NCI-H187 treated with DMSO at 0.1 percent for 48 hours (cell line): Measurements from ENCODE around the gene SIGLEC12.

Experiments used
- DNase-seq: peaks from one replicate; lab custom pipeline; 2025; lab: John Stamatoyannopoulos, UW

Gene SIGLEC12

GRCh38 chr19:51501594-51502263, at the start of gene SIGLEC12:
Gene SIGLEC12 (minus strand): TSS chr19:51501800. CDS start chr19:51501733, 67 bp downstream.
- no peak for DNase-seq

GRCh38 chr19:51550848-51551672, 49.5 kb upstream of the SIGLEC12 start:
- no peak for DNase-seq

- DNase-seq, result no peak
Measured at GRCh38 chr19:51549533-51550324, 48.1 kb upstream of the SIGLEC12 start.

DNA sequence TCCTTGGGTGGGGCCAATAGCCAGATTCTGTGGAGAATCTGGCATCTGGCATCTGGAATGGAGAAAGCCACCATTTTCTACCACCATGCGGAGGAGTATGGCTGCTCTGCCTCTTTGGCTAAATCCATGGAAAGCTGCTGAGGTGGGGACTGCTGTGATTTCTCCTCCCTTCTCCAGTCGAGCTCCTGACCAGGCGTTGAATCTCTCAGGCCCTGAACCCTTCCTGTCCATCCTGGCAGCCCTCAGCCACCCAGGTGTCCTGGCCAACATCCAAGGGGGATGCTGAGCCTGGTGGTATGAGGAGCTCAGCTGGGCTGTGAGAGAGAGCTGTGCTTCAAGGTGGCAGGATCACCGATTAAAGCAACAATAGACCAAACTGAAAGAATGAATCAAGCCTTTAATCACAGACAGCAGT, 47.3 kb upstream of the SIGLEC12 start:
- no peak for DNase-seq

- no peak for DNase-seq
Measured at GRCh38 chr19:51548213-51548651, 46.6 kb upstream of the SIGLEC12 start.

GRCh38 chr19:51547397-51548212, 46.0 kb upstream of the SIGLEC12 start:
- no peak for DNase-seq

DNA sequence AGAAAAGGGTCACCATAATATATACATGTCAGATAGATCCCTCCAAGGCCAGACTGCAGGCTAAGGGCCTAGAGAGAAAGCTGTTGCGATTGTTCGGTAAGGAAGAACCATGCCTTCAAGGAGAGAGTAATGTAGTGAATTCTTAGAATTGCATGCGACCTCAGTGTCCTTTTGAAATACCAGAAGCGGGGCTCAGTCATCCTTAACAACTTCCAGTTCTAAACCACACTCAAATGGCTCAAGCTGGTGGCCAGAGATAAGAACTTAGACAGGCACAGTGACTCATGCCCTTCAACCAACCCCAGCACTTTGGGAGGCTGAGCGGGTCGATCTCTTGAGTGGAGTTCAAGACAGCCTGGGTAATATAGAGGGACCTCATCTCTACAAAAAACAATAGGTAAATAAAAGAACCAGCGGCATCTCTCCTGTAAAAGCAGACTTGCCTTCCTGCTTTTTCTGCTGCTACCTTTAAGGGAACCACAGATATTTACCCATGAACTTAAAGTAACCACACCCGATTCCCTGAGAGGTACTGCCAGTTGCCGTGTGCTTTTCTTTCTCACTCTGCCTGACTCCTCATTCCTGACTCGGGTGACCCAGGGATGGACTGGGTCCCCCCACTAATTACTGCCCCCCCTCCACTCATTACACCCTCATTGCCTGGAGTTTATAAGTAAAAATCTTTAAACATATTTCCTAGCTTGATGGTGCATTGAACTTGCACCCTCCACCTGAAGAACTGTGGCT, 45.2 kb upstream of the SIGLEC12 start:
- no peak for DNase-seq

- no peak for DNase-seq
Measured at GRCh38 chr19:51546107-51546649, 44.6 kb upstream of the SIGLEC12 start.

DNA sequence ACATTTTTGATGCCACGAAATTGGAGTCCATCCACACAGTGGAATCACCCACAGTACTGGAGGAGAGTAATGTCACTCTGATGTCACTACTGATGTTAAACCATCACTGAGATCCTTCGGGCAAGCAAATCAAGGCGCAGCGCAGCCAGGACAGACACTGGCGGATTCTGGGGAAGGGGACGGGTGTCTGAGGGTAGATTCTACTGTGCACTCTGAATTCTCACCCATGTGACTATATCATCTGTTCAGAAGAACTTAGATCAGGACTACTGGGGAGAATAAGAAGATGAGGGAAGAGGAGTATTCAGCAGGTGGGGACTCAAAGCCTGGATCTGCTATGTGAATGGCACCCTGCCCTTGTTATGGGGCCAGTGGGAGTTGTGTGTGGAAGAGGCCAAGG, 42.4 kb upstream of the SIGLEC12 start:
- no peak for DNase-seq

- DNase-seq, result no peak
Measured at GRCh38 chr19:51542699-51543098, 41.1 kb upstream of the SIGLEC12 start.

- no peak for DNase-seq
Measured at GRCh38 chr19:51541458-51542357, 40.1 kb upstream of the SIGLEC12 start.

DNA sequence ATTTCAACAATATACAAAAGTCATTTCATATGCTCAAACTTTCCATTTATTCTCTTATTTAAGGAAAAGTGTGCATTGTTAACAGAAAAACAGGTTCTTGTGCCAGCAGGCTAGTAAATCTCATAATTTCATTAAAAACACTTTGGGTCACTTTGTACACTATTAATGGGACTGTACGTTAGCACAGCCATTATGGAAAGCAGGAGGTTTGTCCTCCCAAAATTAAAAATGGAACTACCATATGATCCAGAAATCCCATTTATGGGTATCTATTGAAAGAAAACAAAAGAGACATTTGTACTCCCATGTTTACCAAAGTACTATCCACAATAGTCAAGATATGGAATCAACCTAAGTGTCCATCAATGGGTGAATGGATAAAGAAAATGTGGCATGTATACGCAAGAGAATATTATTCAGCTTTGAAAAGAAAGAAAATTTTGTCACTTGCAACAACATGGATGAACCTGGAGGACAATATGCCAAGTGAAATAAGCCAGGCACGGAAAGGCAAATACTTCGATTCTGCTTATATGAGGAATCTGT, 38.3 kb upstream of the SIGLEC12 start:
- no peak for DNase-seq

DNA sequence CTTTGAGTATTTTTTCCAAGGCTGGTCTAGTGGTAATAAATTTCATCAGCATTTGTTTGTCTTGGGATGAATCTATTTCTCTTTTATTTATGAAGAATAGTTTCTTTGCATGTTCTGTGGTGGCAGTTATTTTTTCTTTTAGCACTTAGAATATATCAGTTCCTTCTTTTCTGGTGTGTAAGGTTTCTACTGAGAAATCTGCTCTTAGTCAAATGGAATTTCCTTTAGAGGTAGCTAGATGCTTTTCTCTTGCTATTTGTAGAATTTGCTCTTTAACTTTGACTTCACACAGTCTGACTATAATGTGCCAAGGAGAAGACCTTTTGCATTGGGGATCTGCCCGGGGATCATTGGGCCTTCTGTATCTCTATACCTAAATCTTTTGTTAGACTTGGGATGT, 33.9 kb upstream of the SIGLEC12 start:
- DNase-seq, result no peak

- DNase-seq, result no peak
Measured at GRCh38 chr19:51531349-51532315, 30.0 kb upstream of the SIGLEC12 start, which contains the start of gene SIGLEC6. Gene SIGLEC6 (minus strand): TSS chr19:51531670. CDS start chr19:51531648, 22 bp downstream.

DNA sequence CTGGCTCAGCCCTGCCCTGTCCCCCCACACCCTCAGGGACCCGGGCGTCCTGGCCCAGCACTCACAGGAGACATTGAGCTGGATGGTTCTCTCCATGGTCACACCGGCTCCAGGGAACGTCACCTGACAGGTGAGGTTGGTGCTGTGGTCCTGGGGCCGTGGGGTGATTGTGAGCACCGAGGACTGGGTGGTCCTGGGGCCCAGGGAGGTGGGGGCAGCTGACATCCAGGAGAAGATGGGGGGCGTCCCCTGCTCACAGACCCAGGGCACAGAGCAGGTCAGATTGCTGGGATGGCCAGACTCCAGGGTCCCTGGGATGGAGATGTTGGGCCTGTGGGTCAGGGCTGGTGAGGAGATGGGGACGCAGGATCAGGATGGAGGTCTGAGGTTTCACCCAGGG, 29.0 kb upstream of the SIGLEC12 start:
- DNase-seq, result no peak

GRCh38 chr19:51529301-51529700, 27.7 kb upstream of the SIGLEC12 start:
- DNase-seq, result no peak

GRCh38 chr19:51525651-51526050, 24.1 kb upstream of the SIGLEC12 start:
- no peak for DNase-seq

GRCh38 chr19:51524666-51525264, 23.2 kb upstream of the SIGLEC12 start:
- no peak for DNase-seq
